Hepatocyte (in vitro differentiated cells): ENCODE measurements around the gene CDC42EP5. TPM values are rescaled to one million over a fixed set of nuclear protein-coding genes. Genes with fewer than 3 reads are reported as not detected.
A peak's percentile ranks its signal among the peaks of the same experiment; 100 is the strongest.
"Not testable (repeated sequence)": the region's sequence is repeated elsewhere in the genome, so short reads cannot be mapped to it uniquely, and the experiment has no call there.

Source experiments
- DNase-seq: peaks from one replicate; pipeline ENCODE4 v3.0.0-alpha.2; 2016; ENCODE audit warnings: low spot score
- H2AFZ ChIP-seq: fragments of 200-600 bp; sonication (generic); 2 replicates; pipeline ENCODE4 v1.6.0; 2016; ENCODE audit warnings: antibody characterized with exemption, mild to moderate bottlenecking
- H3K27ac ChIP-seq: fragments of 200-600 bp; sonication (generic); 2 replicates; pipeline ENCODE4 v1.5.1; 2016; ENCODE audit warnings: mild to moderate bottlenecking
- H3K27me3 ChIP-seq: fragments of 200-600 bp; sonication (generic); 2 replicates; pipeline ENCODE4 v1.6.1; 2016
- H3K36me3 ChIP-seq: fragments of 200-600 bp; sonication (generic); replicated peaks from 2 replicates; pipeline ENCODE4 v1.5.1; 2016; ENCODE audit warnings: low read depth; ENCODE audit not compliant: insufficient read depth
- H3K4me1 ChIP-seq: fragments of 200-600 bp; sonication (generic); 2 replicates; pipeline ENCODE4 v1.5.1; 2016; ENCODE audit warnings: mild to moderate bottlenecking, moderate library complexity; ENCODE audit not compliant: insufficient read depth
- H3K4me2 ChIP-seq: fragments of 200-600 bp; sonication (generic); 2 replicates; pipeline ENCODE4 v1.6.0; 2016
- H3K4me3 ChIP-seq: fragments of 200-600 bp; sonication (generic); 2 replicates; pipeline ENCODE4 v1.5.1; 2016; ENCODE audit warnings: mild to moderate bottlenecking
- H3K79me2 ChIP-seq: fragments of 200-600 bp; sonication (generic); 2 replicates; pipeline ENCODE4 v1.6.0; 2017; ENCODE audit warnings: mild to moderate bottlenecking
- H3K9me2 ChIP-seq: fragments of 200-600 bp; sonication (generic); replicated peaks from 2 replicates; pipeline ENCODE4 v1.6.0; 2017; ENCODE audit warnings: mild to moderate bottlenecking; ENCODE audit not compliant: insufficient read depth
- H3K9me3 ChIP-seq: fragments of 200-600 bp; sonication (generic); 2 replicates; pipeline ENCODE4 v1.5.1; 2016; ENCODE audit warnings: low read depth, mild to moderate bottlenecking
- H4K20me1 ChIP-seq: fragments of 200-600 bp; sonication (generic); 2 replicates; pipeline ENCODE4 v1.6.0; 2016; ENCODE audit warnings: mild to moderate bottlenecking; ENCODE audit not compliant: insufficient read depth, poor library complexity, severe bottlenecking
- CTCF ChIP-seq: fragments of 200-600 bp; sonication (generic); IDR thresholded peaks from 2 replicates; pipeline ENCODE4 v1.5.1; 2016; ENCODE audit warnings: antibody characterized with exemption, mild to moderate bottlenecking; ENCODE audit not compliant: poor library complexity
- EZH2 ChIP-seq: fragments of 200-600 bp; sonication (generic); IDR thresholded peaks from 2 replicates; pipeline ENCODE4 v1.6.1; 2016; ENCODE audit warnings: antibody characterized with exemption, mild to moderate bottlenecking, borderline replicate concordance
- EZH2phosphoT487 ChIP-seq: fragments of 200-600 bp; sonication (generic); IDR thresholded peaks from one replicate; pipeline ENCODE4 v1.6.1; 2018; ENCODE audit warnings: antibody characterized with exemption, mild to moderate bottlenecking, low read depth, moderate library complexity; ENCODE audit not compliant: unreplicated experiment, severe bottlenecking
- WGBS: methylation state at CpG from one replicate; pipeline ENCODE4 v1.1.6; 2016; ENCODE audit warnings: low lambda C conversion rate; ENCODE audit errors: missing lambda C conversion rate; 5-methylcytosine and 5-hydroxymethylcytosine counted together
- polyA plus RNA-seq: library from polyadenylated mRNA; unstranded; fragments of >200 nt; fragmentation: Nextera tagmentation; extraction: Ambion mirVana; gene quantifications from 2 replicates; pipeline ENCODE4 v1.2.1, GENCODE V29; 2016
- total RNA-seq: library from RNA; depleted of rRNA; stranded (reverse); fragments of >200 nt; gene quantifications from 2 replicates; pipeline ENCODE4 v1.2.3, GENCODE V29; 2014

The CDC42EP5 gene
- total and polyA plus RNA-seq, 2 experiments from 2014 or later, result 46.8 to 71.2 TPM

- H3K4me1 ChIP-seq, result peaks cover 20% of the 10 kb centered on the region
Observed at GRCh38 chr19:54469496-54469934, 3.6 kb downstream of the CDC42EP5 start.

GRCh38 chr19:54466110-54466480 is 7.0 kb downstream of the CDC42EP5 start:
- Histone ChIP-seq H3K4me1 (peaks cover 25% of the 10 kb centered on the region), H3K79me2 (peaks cover 26% of the 10 kb centered on the region)
- not testable (repeated sequence) for H4K20me1 ChIP-seq, H3K4me3 ChIP-seq, H3K4me2 ChIP-seq, H3K9me2 ChIP-seq, H3K9me3 ChIP-seq, DNase-seq, H3K27ac ChIP-seq, H3K27me3 ChIP-seq, H2AFZ ChIP-seq, H3K36me3 ChIP-seq
- WGBS, result 96% methylated on average over 14 of the region's 14 CpGs

More at GRCh38 chr19:54469496-54469934, 3.6 kb downstream of the CDC42EP5 start:
- Histone ChIP-seq H3K27ac (peak overlapping the region; percentile 6), H3K79me2 (peaks cover 24% of the 10 kb centered on the region), H3K9me2 (no peaks in the 10 kb centered on the region), H4K20me1 (no peaks in the 10 kb centered on the region), H3K27me3 (no peaks in the 10 kb centered on the region), H3K36me3 (no peaks in the 10 kb centered on the region), H3K9me3 (no peaks in the 10 kb centered on the region), H2AFZ (no peak overlapping the region), H3K4me2 (no peak overlapping the region), H3K4me3 (no peak overlapping the region)
- no peak for TF ChIP-seq CTCF
- no peak for TF ChIP-seq EZH2phosphoT487
- TF ChIP-seq EZH2, result no peak
- 69% methylated on average over 8 of the region's 8 CpGs for whole genome bisulfite sequencing
- no peak for DNase-seq

GRCh38 chr19:54465426-54466109 is 7.5 kb downstream of the CDC42EP5 start:
- peak overlapping the region; percentile 91 for H3K4me2 ChIP-seq

More at GRCh38 chr19:54465426-54466109, 7.5 kb downstream of the CDC42EP5 start:
- H2AFZ ChIP-seq, result no peak overlapping the region
- no peak for TF ChIP-seq EZH2phosphoT487
- TF ChIP-seq EZH2, result no peak
- no peak for TF ChIP-seq CTCF
- H3K4me1 ChIP-seq, result peaks cover 19% of the 10 kb centered on the region
- no peak overlapping the region for H3K27ac ChIP-seq
- no peaks in the 10 kb centered on the region for H3K27me3 ChIP-seq
- H3K79me2 ChIP-seq, result peaks cover 21% of the 10 kb centered on the region
- DNase-seq, result no peak
- no peak overlapping the region for H3K4me3 ChIP-seq
- no peaks in the 10 kb centered on the region for H3K36me3 ChIP-seq
- peaks cover 6% of the 10 kb centered on the region for H4K20me1 ChIP-seq
- 93% methylated on average over 37 of the region's 49 CpGs for WGBS
- no peaks in the 10 kb centered on the region for H3K9me2 ChIP-seq
- H3K9me3 ChIP-seq, result no peaks in the 10 kb centered on the region
